T follicular helper cell (primary cell): Measurements from ENCODE around the gene PLCB3.

ENCODE experiments used
- DNase-seq: peaks from one replicate; pipeline ENCODE4 v3.0.0-alpha.2; 2020; ENCODE audit warnings: low read depth

Gene PLCB3

GRCh38 chr11:64285885-64286800 is 34.8 kb downstream of the PLCB3 start:
- no peak for DNase-seq

- DNase-seq: no peak
Measured at GRCh38 chr11:64286801-64287159, 35.5 kb downstream of the PLCB3 start.

GRCh38 chr11:64287676-64288352 is 36.5 kb downstream of the PLCB3 start:
- DNase-seq: no peak

GRCh38 chr11:64288353-64288750 is 37.0 kb downstream of the PLCB3 start:
- no peak for DNase-seq

GRCh38 chr11:64289002-64289564 is 37.8 kb downstream of the PLCB3 start:
- DNase-seq: no peak

GRCh38 chr11:64290352-64291261 is 39.3 kb downstream of the PLCB3 start:
- DNase-seq: no peak

GRCh38 chr11:64291262-64291751 is 40.0 kb downstream of the PLCB3 start, which contains the start of gene KCNK4:
TSS of gene KCNK4 (plus strand) at chr11:64291302. CDS start at chr11:64293019, 1,717 bp downstream.
- no peak for DNase-seq

- DNase-seq: no peak
Measured at GRCh38 chr11:64291752-64292459, 40.6 kb downstream of the PLCB3 start.

GRCh38 chr11:64292460-64293254 is 41.3 kb downstream of the PLCB3 start:
- DNase-seq: no peak

- no peak for DNase-seq
Measured at GRCh38 chr11:64294774-64295173, 43.4 kb downstream of the PLCB3 start.

- DNase-seq: no peak
Measured at GRCh38 chr11:64295760-64296159, 44.4 kb downstream of the PLCB3 start.

GRCh38 chr11:64296236-64296635 is 44.9 kb downstream of the PLCB3 start:
- no peak for DNase-seq

- DNase-seq: no peak
Measured at GRCh38 chr11:64296830-64297698, 45.7 kb downstream of the PLCB3 start.

- no peak for DNase-seq
Measured at GRCh38 chr11:64297699-64298358, 46.5 kb downstream of the PLCB3 start.

GRCh38 chr11:64298966-64299846 is 47.9 kb downstream of the PLCB3 start:
- no peak for DNase-seq

GRCh38 chr11:64299847-64300648 is 48.7 kb downstream of the PLCB3 start, which contains the start of gene CATSPERZ:
TSS of gene CATSPERZ (plus strand) at chr11:64300358. CDS start at chr11:64300411, 53 bp downstream.
- no peak for DNase-seq
